ENCODE results near the gene TMEM106C. TPM values are rescaled to one million over a fixed set of nuclear protein-coding genes. Genes with fewer than 3 reads are reported as not detected.

TMEM106C gene
- total RNA-seq, 1 experiment from 2014 or later: 281 TPM

GRCh38 chr12:48017496-48017895, 54.1 kb downstream of the TMEM106C start:
- Mint-ChIP-seq H3K27ac (ENCODE audit: unreplicated experiment) (no peak overlapping the region), H3K9me3 (ENCODE audit: unreplicated experiment) (no peaks in the 10 kb centered on the region), H3K4me3 (ENCODE audit: unreplicated experiment) (no peak overlapping the region), H3K36me3 (ENCODE audit: insufficient read depth, unreplicated experiment) (peaks cover 5% of the 10 kb centered on the region), H3K4me1 (ENCODE audit: low read depth, unreplicated experiment) (peaks cover 46% of the 10 kb centered on the region), H3K27me3 (ENCODE audit: insufficient read depth, unreplicated experiment) (no peaks in the 10 kb centered on the region)
- DNase-seq: no peak
- no peaks in the 10 kb centered on the region for H3K27me3 ChIP-seq (replicated peaks; ENCODE audit: control insufficient read depth, insufficient read depth, low read length)
- no peak overlapping the region for H3K4me3 ChIP-seq (ENCODE audit: low read depth, low read length)
- TF ChIP-seq CTCF (IDR thresholded peaks at IDR 0.05; ENCODE audit: insufficient read depth in 1 of 2, low read depth in 1 of 2, low read length in 1 of 2, severe bottlenecking in 1 of 2, unreplicated experiment in 1 of 2): no peak
- intact Hi-C loops (cut with micrococcal nuclease; ENCODE audit: unreplicated experiment): no loop called here
- no peaks in the 10 kb centered on the region for H3K36me3 ChIP-seq (ENCODE audit: control insufficient read depth, insufficient read depth, low read length)
- no peaks in the 10 kb centered on the region for H3K9me3 ChIP-seq
- ChIA-PET CTCF (interaction anchor here (1.0 to 1.4 kb wide), 2 partner anchors 15 to 46 kb away, joined by 3 to 7 read pairs; no protein-coding TSS in a partner anchor), POLR2A (interaction anchor here (0.5 kb wide), 1 partner anchor 112 kb away, joined by 4 read pairs; the partner anchor contains the start of gene VDR)
- no TSS peak for BruUV-seq (replicated peaks)
- H3K4me1 ChIP-seq: peaks cover 38% of the 10 kb centered on the region

DNA sequence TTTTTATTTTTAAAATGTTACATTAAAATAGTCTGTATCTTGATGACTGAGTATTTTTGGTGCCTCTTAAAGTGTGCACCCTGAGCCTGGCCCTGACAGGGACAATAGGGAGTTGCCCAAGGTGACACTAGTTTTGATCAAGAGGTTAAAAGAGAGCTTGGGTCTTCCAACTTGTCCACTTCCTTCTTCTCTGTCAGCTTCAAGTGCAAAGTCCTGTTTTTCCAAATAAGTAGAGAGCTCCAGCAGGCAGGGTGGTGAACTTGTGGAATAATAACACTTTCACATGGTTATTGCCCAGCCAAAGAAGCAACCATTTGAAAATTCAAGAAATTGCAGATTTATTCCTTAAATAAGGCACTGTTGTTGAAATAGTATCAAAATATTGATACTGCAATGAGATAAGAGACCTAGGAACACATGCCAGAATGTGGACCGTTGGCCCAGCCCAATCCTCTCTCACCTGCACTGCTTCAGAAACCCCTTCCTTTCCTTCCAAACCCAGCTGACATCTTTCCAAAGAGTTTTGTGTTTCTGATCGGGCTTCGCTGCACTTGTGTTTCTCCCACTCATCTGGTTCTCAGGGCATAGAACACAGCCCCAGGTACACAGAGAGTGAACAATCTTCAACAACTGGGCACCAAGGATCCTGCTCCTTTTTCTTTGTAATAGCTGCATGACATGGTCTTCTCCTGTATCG, 54.7 kb downstream of the TMEM106C start:
- intact Hi-C loops (cut with micrococcal nuclease; ENCODE audit: unreplicated experiment): no loop called here
- no peaks in the 10 kb centered on the region for H3K36me3 ChIP-seq (ENCODE audit: control insufficient read depth, insufficient read depth, low read length)
- no peaks in the 10 kb centered on the region for H3K27me3 Mint-ChIP-seq (ENCODE audit: insufficient read depth, unreplicated experiment)
- no peak overlapping the region for H3K4me3 Mint-ChIP-seq (ENCODE audit: unreplicated experiment)
- H3K9me3 Mint-ChIP-seq (ENCODE audit: unreplicated experiment): no peaks in the 10 kb centered on the region
- H3K27ac Mint-ChIP-seq (ENCODE audit: unreplicated experiment): no peak overlapping the region
- TF ChIP-seq CTCF (IDR thresholded peaks at IDR 0.05; ENCODE audit: insufficient read depth in 1 of 2, low read depth in 1 of 2, low read length in 1 of 2, severe bottlenecking in 1 of 2, unreplicated experiment in 1 of 2): no peak
- H3K4me3 ChIP-seq (ENCODE audit: low read depth, low read length): no peak overlapping the region
- ChIA-PET CTCF (interaction anchor here (1.0 kb wide), 1 partner anchor 47 kb away, joined by 3 read pairs; no protein-coding TSS in a partner anchor), POLR2A (interaction anchor here (0.5 kb wide), 1 partner anchor 113 kb away, joined by 4 read pairs; the partner anchor contains the start of gene VDR)
- no peak for DNase-seq
- peaks cover 44% of the 10 kb centered on the region for H3K4me1 ChIP-seq
- H3K4me1 Mint-ChIP-seq (ENCODE audit: low read depth, unreplicated experiment): peaks cover 52% of the 10 kb centered on the region
- no TSS peak for BruUV-seq (replicated peaks)
- H3K9me3 ChIP-seq: no peaks in the 10 kb centered on the region
- H3K27me3 ChIP-seq (replicated peaks; ENCODE audit: control insufficient read depth, insufficient read depth, low read length): no peaks in the 10 kb centered on the region
- peaks cover 8% of the 10 kb centered on the region for H3K36me3 Mint-ChIP-seq (ENCODE audit: insufficient read depth, unreplicated experiment)

Other genes with a start within 250 kb of the TMEM106C start
- gene ENDOU, start 238.1 kb upstream of the TMEM106C start, total RNA-seq (2022): 0.43 and 0.53 TPM in 2 replicates
- gene RAPGEF3, start 204.7 kb upstream of the TMEM106C start, total RNA-seq (2022): 1.2 and 2.3 TPM in 2 replicates
- gene SLC48A1, start 190.4 kb upstream of the TMEM106C start, total RNA-seq (2022): 34.3 and 37.5 TPM in 2 replicates
- 71.2 and 71.9 TPM in 2 replicates for gene HDAC7, start 143.7 kb upstream of the TMEM106C start, total RNA-seq (2022)
- gene VDR, start 58.6 kb upstream of the TMEM106C start, total RNA-seq (2022): 13.6 and 15.4 TPM in 2 replicates
- gene COL2A1, start 40.9 kb downstream of the TMEM106C start, total RNA-seq (2022): 200 and 201 TPM in 2 replicates
- 40.4 and 42.1 TPM in 2 replicates for gene SENP1, start 142.5 kb downstream of the TMEM106C start, total RNA-seq (2022)
- gene PFKM, start 155.8 kb downstream of the TMEM106C start, total RNA-seq (2022): 96.8 and 108 TPM in 2 replicates
- gene ASB8, start 193.9 kb downstream of the TMEM106C start, total RNA-seq (2022): 27.8 and 30.6 TPM in 2 replicates
- 1.00 and 1.0 TPM in 2 replicates for gene CCDC184, start 220.0 kb downstream of the TMEM106C start, total RNA-seq (2022)
- gene OR10AD1, start 239.7 kb downstream of the TMEM106C start, total RNA-seq (2022): not detected in 2 replicates